GM13977 (cell line): Measurements from ENCODE around the gene TNS1.

Source experiments
- DNase-seq: peaks from one replicate; pipeline ENCODE4 v3.0.0; 2012; ENCODE audit warnings: low spot score
- CTCF ChIP-seq: IDR thresholded peaks from 2 replicates; pipeline ENCODE4 v1.5.1; 2012; ENCODE audit warnings: mild to moderate bottlenecking, control low read depth; ENCODE audit not compliant: insufficient read depth; ENCODE audit errors: extremely low read depth, missing control alignments
- in situ Hi-C: fragments of 300-500 bp; cut with MboI; formaldehyde crosslinking; loops from one replicate; pipeline ENCODE4 v1.12.0; 2022; ENCODE audit warnings: low sequenced_read_pairs, low pct_unique_long_range_greater_than_20kb, mixed read lengths, inconsistent platforms; ENCODE audit not compliant: unreplicated experiment

Gene TNS1

DNA sequence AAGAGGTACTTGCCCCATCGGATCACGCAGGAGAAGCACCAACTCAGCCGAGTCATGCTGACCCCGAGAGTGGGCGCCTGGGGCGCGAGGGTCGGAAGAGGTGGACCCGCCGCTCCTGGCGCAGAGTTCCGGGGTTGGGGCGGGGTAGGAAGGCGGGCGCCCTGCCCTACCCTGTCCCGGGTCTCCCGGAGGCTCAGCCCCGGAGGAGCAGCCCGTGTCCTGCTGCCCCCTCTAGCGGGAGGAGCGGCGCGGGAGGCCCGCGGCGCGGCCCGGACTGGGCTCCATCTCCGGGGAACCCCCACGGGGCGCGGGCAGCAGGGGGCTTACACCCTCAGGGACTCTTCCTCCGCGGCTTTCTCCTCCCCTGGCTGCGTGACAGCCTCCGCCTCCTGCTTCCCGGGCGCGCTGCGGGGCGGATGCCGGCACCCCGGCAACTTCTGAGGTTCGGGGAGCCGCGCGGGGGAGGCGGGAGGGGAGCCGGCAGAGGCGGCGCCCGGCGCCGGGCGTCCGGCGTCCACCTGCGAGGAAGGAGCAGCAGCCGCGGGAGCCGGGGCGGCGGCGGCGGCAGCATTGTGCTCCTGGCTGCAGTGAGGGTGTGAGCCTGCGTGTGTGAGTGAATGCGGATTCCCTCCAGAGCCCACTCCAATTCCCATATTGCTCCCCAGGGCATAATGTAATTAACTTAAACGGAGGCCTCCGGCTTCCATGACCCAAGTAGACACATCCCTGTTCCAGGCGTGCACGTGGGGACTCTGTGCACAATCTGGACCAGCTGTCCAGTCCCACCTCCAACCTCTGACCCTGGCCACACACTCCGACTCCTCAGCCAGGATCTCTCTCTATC lies 7.6 kb upstream of the TNS1 start:
- peak; percentile 53 for TF ChIP-seq CTCF
- DNase-seq: peak; percentile 83
- in situ Hi-C loops: no loop called here

DNA sequence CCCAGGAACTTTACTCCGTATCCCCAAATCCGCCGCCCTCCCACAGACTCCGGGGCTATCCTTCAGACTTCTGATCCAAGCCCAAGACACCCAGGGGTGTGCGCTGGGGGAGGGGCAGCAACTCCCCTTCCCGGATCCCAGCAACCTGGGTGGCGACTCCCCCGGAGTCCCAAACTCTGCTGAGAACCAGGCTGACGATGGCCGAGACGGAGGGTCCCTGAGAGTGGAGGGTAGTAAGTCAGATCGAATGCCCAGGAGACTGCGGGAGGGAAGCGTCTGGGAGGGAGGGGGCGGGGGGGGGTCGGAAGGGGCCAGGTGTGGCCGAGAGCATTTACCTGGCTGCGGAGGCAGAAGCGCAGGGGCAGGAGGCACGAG lies 7.0 kb upstream of the TNS1 start:
- no peak for TF ChIP-seq CTCF
- no peak for DNase-seq
- in situ Hi-C loops: no loop called here

- no peak for DNase-seq
- no peak for TF ChIP-seq CTCF
- in situ Hi-C loops: no loop called here
Observed at GRCh38 chr2:218009231-218009630, 6.4 kb upstream of the TNS1 start.

GRCh38 chr2:218008060-218009040 lies 5.6 kb upstream of the TNS1 start:
- no peak for DNase-seq
- in situ Hi-C loops: no loop called here
- no peak for TF ChIP-seq CTCF

- TF ChIP-seq CTCF: no peak
- in situ Hi-C loops: no loop called here
- no peak for DNase-seq
Observed at GRCh38 chr2:218006741-218007140, 3.9 kb upstream of the TNS1 start.

GRCh38 chr2:218005486-218005885 lies 2.7 kb upstream of the TNS1 start:
- TF ChIP-seq CTCF: no peak
- in situ Hi-C loops: no loop called here
- no peak for DNase-seq
